Lung (tissue), 12 donors: Measurements from ENCODE around the gene POLR3A. TPM values are rescaled to one million over a fixed set of nuclear protein-coding genes. Genes with fewer than 3 reads are reported as not detected.

Source experiments
- ATAC-seq: fragments of 200-7000 bp; cut with Tn5 transposase; one replicate; pipeline ENCODE4 v1.9.1; 2020; ENCODE audit warnings: moderate number of reproducible peaks; ENCODE audit not compliant: insufficient read depth, low FRiP score
- DNase-seq, 3 donors: peaks; one replicate each; pipeline ENCODE4 v3.0.0-alpha.2; 2013 to 2017
- H3K27ac ChIP-seq, 2 donors: one replicate each; pipeline ENCODE4 v1.5.1; 2013; ENCODE audit warnings: mild to moderate bottlenecking in 2 of 2, moderate library complexity in 2 of 2, control low read depth in 1 of 2, inconsistent platforms in 1 of 2, low read depth in 1 of 2, low read length in 1 of 2
- H3K27me3 ChIP-seq, 3 donors: one replicate each; pipeline ENCODE4 v1.5.1; 2013; ENCODE audit warnings: low read length in 2 of 3; ENCODE audit not compliant: control insufficient read depth in 3 of 3, insufficient read depth in 3 of 3
- H3K36me3 ChIP-seq, 4 donors: one replicate each; pipeline ENCODE4 v1.5.1; 2013; ENCODE audit warnings: low read length in 4 of 4, mild to moderate bottlenecking in 1 of 4, moderate library complexity in 1 of 4; ENCODE audit not compliant: control insufficient read depth in 4 of 4, insufficient read depth in 4 of 4
- H3K4me1 ChIP-seq, 5 donors: one replicate each; pipeline ENCODE4 v1.5.1; 2013; ENCODE audit warnings: low read length in 5 of 5, mild to moderate bottlenecking in 2 of 5, moderate library complexity in 1 of 5; ENCODE audit not compliant: control insufficient read depth in 5 of 5, insufficient read depth in 5 of 5
- H3K4me3 ChIP-seq: one replicate; pipeline ENCODE4 v1.5.1; 2013; ENCODE audit warnings: mild to moderate bottlenecking, control low read depth, moderate library complexity
- H3K9ac ChIP-seq, 2 donors: one replicate each; pipeline ENCODE4 v1.5.1; 2013; ENCODE audit warnings: low read length in 2 of 2, control low read depth in 1 of 2; ENCODE audit not compliant: insufficient read depth in 1 of 2
- H3K9me3 ChIP-seq, 4 donors: one replicate each; pipeline ENCODE4 v1.5.1; 2013; ENCODE audit warnings: low read length in 3 of 4, mild to moderate bottlenecking in 1 of 4, moderate library complexity in 1 of 4; ENCODE audit not compliant: control insufficient read depth in 4 of 4, insufficient read depth in 3 of 4
- WGBS, 2 donors: extraction: QIAGEN DNeasy Blood & Tissue Kit; methylation state at CpG; one replicate each; pipeline ENCODE4 v1.1.7; 2013; 5-methylcytosine and 5-hydroxymethylcytosine counted together
- polyA plus RNA-seq, 2 donors: library from polyadenylated mRNA; stranded (reverse); fragments of 200-250 nt; gene quantifications; one replicate each; pipeline ENCODE4 v1.2.1, GENCODE V29; 2013
- total RNA-seq, 2 donors: library from RNA; depleted of rRNA in 1 of 2; stranded (reverse); fragments of >200 nt in 1 of 2; gene quantifications; one replicate each; pipeline ENCODE4 v1.2.1, GENCODE V29; 2014 to 2021
- TF ChIP-seq, protein P1 (sequence below): IDR thresholded peaks from 2 replicates; pipeline ENCODE4 v1.5.1; 2012; ENCODE audit warnings: mild to moderate bottlenecking; ENCODE audit errors: control extremely low read depth, extremely low read depth
- donor health status: control.
- donor health status: control.
- donor health status: Bipolar disorder and iron deficiency.
- donor health status: healthy.
- donor health status: DM: yes; HTN: yes; CAD: no.

The POLR3A gene
- total and polyA plus RNA-seq, 4 donors: 3.9 to 15.0 (median 8.7) TPM

DNA sequence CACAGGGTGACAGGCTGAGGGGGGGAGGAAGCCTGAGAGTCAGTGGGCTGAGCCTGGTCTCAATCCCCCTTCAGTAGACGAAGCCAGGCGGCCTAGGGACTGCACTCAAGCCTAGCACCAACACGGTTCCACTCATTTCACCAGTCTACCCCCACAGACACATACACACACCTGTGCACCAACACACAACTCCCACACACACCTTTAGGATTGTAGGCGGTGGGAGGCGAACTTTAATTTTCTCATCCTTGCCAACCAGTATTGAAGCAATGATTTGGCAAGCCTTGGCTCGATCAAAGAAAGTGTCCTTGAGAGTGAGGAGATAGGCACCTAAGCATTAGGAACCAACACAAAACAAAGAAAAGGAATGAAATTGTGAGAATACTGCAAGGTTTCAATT, 19.7 kb downstream of the POLR3A start:
- H3K27me3 ChIP-seq: no peaks in the 10 kb centered on the region
- ATAC-seq (no peak), DNase-seq (no peak)
- TF ChIP-seq, protein P1, sequence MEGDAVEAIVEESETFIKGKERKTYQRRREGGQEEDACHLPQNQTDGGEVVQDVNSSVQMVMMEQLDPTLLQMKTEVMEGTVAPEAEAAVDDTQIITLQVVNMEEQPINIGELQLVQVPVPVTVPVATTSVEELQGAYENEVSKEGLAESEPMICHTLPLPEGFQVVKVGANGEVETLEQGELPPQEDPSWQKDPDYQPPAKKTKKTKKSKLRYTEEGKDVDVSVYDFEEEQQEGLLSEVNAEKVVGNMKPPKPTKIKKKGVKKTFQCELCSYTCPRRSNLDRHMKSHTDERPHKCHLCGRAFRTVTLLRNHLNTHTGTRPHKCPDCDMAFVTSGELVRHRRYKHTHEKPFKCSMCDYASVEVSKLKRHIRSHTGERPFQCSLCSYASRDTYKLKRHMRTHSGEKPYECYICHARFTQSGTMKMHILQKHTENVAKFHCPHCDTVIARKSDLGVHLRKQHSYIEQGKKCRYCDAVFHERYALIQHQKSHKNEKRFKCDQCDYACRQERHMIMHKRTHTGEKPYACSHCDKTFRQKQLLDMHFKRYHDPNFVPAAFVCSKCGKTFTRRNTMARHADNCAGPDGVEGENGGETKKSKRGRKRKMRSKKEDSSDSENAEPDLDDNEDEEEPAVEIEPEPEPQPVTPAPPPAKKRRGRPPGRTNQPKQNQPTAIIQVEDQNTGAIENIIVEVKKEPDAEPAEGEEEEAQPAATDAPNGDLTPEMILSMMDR: no peak
- H3K9me3 ChIP-seq: no peaks in the 10 kb centered on the region
- no peak overlapping the region for H3K9ac ChIP-seq
- no peak overlapping the region for H3K27ac ChIP-seq
- H3K4me3 ChIP-seq: no peak overlapping the region
- H3K36me3 ChIP-seq: peaks cover 19 to 45% (median 37%) of the 10 kb centered on the region in 4 donors
- H3K4me1 ChIP-seq: no peaks in the 10 kb centered on the region
- 97 to 99% methylated on average over 6 of the region's 6 CpGs for WGBS, 2 donors

DNA sequence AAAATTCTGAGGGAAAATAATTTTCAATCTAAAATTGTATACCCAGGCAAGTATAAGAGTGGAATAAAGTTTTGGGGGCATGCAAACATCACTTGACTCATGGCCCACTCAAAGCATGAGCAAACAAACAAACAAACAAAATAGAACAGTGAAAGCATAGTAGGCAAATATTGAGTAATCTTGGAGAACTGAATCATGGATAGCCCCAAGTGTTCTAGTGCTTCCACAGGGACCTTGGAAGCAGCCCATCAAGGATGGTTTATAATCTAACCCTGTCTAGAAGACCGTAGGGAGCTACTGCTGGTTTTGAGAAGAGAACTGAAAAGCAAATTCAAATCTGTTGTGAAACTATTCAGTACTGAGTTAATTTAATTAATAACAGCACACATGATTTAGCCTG, 22.1 kb downstream of the POLR3A start:
- H3K27ac ChIP-seq: no peak overlapping the region
- ATAC-seq: no peak
- 81 to 94% methylated on average over 1 of the region's 1 CpG for WGBS, 2 donors

DNA sequence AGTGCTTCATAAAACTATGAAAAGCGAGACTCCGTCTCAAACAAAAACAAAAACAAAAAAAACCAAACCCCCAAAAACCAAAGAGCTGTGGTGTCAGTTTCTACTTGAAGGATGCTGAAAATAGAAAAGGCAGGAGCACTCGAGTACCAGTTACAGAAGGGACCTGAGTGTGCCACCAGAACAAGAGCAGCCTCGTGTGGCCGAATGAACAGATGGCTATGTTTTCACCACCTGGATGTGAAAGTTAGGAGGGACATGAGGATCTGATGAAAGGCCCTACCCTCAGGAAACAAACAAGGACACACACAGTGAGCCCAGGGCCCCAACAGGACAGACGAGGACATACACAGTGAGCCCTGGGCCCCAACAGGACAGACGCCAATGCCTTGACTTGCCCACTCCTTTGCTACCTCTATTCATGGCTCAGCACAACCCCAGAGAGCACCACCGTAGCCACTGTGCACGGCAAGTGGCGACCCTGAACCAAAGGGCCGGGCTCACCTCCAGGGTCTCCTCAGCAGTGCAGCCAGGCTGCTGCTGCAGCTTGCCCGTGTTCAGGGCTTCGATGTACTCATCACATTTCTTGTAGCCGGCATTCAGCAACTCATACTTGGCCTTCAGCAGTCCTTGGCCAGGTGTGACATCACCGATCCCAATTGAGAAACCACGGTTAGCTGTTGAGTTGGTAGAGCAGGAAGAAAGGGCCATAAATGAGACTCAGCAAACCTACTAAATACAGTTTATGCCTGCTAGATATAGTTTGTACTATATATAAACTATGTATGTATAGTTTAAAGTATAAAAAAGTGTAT, 24.9 kb downstream of the POLR3A start:
- no peaks in the 10 kb centered on the region for H3K9me3 ChIP-seq
- no peaks in the 10 kb centered on the region for H3K4me1 ChIP-seq
- TF ChIP-seq, protein P1: no peak
- ATAC-seq (no peak), DNase-seq (peak in 1 of 3 donors; percentile 9)
- H3K27ac ChIP-seq: no peak overlapping the region
- WGBS, 2 donors: 92 to 93% methylated on average over 16 of the region's 16 CpGs
- H3K27me3 ChIP-seq: no peaks in the 10 kb centered on the region
- no peak overlapping the region for H3K4me3 ChIP-seq
- H3K36me3 ChIP-seq: peaks cover 20 to 63% (median 41%) of the 10 kb centered on the region in 4 donors
- H3K9ac ChIP-seq: no peak overlapping the region

More for the DNA sequence above, 22.1 kb downstream of the POLR3A start:
- TF ChIP-seq, protein P1: no peak
- Histone ChIP-seq H3K9ac (no peak overlapping the region), H3K4me3 (no peak overlapping the region), H3K9me3 (no peaks in the 10 kb centered on the region), H3K27me3 (no peaks in the 10 kb centered on the region), H3K36me3 (peaks cover 16 to 56% (median 37%) of the 10 kb centered on the region in 4 donors), H3K4me1 (no peaks in the 10 kb centered on the region)
- DNase-seq: no peak
